GM19023 (cell line): Measurements from ENCODE around the gene BRD4.
"Not testable (repeated sequence)": the region's sequence is repeated elsewhere in the genome, so short reads cannot be mapped to it uniquely, and the experiment has no call there.

Experiments
- ATAC-seq: cut with Tn5 transposase; IDR thresholded peaks from one replicate; pipeline ENCODE4 v1.9.1; 2021; ENCODE audit warnings: mild to moderate bottlenecking, moderate library complexity; ENCODE audit not compliant: unreplicated experiment

Gene BRD4

GRCh38 chr19:15332311-15332996 is at the start of gene BRD4:
TSS of gene BRD4 (minus strand) at chr19:15332539. CDS start at chr19:15273099, 59,440 bp downstream.
- ATAC-seq = peak; percentile 51

- no peak for ATAC-seq
Observed at GRCh38 chr19:15381864-15382263, 49.5 kb upstream of the BRD4 start.

GRCh38 chr19:15381429-15381828 is 49.1 kb upstream of the BRD4 start:
- no peak for ATAC-seq

- ATAC-seq = peak; percentile 36
Observed at GRCh38 chr19:15379999-15380647, 47.8 kb upstream of the BRD4 start.

- ATAC-seq = peak; percentile 88
Observed at GRCh38 chr19:15379083-15379998, 47.0 kb upstream of the BRD4 start, which contains the start of gene AKAP8. TSS of gene AKAP8 (minus strand) at chr19:15379787. CDS start at chr19:15379731, 56 bp downstream.

GRCh38 chr19:15378534-15379082 is 46.3 kb upstream of the BRD4 start:
- no peak for ATAC-seq

GRCh38 chr19:15374796-15375440 is 42.6 kb upstream of the BRD4 start:
- ATAC-seq = no peak

GRCh38 chr19:15374105-15374651 is 41.8 kb upstream of the BRD4 start:
- ATAC-seq = no peak

GRCh38 chr19:15373644-15374043 is 41.3 kb upstream of the BRD4 start:
- ATAC-seq = no peak

GRCh38 chr19:15372891-15373301 is 40.6 kb upstream of the BRD4 start:
- ATAC-seq = no peak

GRCh38 chr19:15372470-15372869 is 40.1 kb upstream of the BRD4 start:
- ATAC-seq = no peak

GRCh38 chr19:15371786-15372380 is 39.5 kb upstream of the BRD4 start:
- no peak for ATAC-seq

GRCh38 chr19:15371119-15371518 is 38.8 kb upstream of the BRD4 start:
- ATAC-seq = no peak

GRCh38 chr19:15369594-15369891 is 37.2 kb upstream of the BRD4 start:
- no peak for ATAC-seq

- ATAC-seq = no peak
Observed at GRCh38 chr19:15368798-15369593, 36.7 kb upstream of the BRD4 start.

- no peak for ATAC-seq
Observed at GRCh38 chr19:15368051-15368632, 35.8 kb upstream of the BRD4 start.

GRCh38 chr19:15367439-15367838 is 35.1 kb upstream of the BRD4 start:
- ATAC-seq = no peak

- no peak for ATAC-seq
Observed at GRCh38 chr19:15365264-15365663, 32.9 kb upstream of the BRD4 start.

GRCh38 chr19:15363791-15364190 is 31.5 kb upstream of the BRD4 start:
- not testable (repeated sequence) for ATAC-seq
